K562 (cell line): ENCODE data around the gene OVCA2. TPM values are rescaled to one million over a fixed set of nuclear protein-coding genes. Genes with fewer than 3 reads are reported as not detected.

Experiments
- CXXC5 ChIP-seq: fragments of 250-450 bp; sonication (Bioruptor Pico); IDR thresholded peaks from 2 replicates; pipeline ENCODE4 v1.8.0; 2022; ENCODE audit warnings: inconsistent platforms, mild to moderate bottlenecking, moderate library complexity
- FOXO4 ChIP-seq: fragments of 450-650 bp; formaldehyde crosslinking; IDR thresholded peaks from 2 replicates; pipeline ENCODE4 v1.4.0; 2020; ENCODE audit warnings: mild to moderate bottlenecking, moderate library complexity
- NR2C2 ChIP-seq, 2 experiments: fragments of 200-800 bp in 1 of 2; sonication (Bioruptor generic) in 1 of 2; sonication (generic) in 1 of 2; formaldehyde crosslinking in 1 of 2; IDR thresholded peaks; 2 replicates each; pipeline versions ENCODE4 v1.6.1 to v1.8.0; 2016 to 2022; ENCODE audit warnings: mild to moderate bottlenecking in 1 of 2, missing compliant biosample characterization in 1 of 2, missing genetic modification characterization in 1 of 2, missing genetic modification reagents in 1 of 2
- PHF20 ChIP-seq: fragments of 450-650 bp; IDR thresholded peaks from 2 replicates; pipeline ENCODE4 v1.6.1; 2018; ENCODE audit not compliant: partially characterized antibody
- PML ChIP-seq: IDR thresholded peaks from 2 replicates; pipeline ENCODE4 v1.6.1; 2012; ENCODE audit warnings: low read length, inconsistent platforms
- RAD21 ChIP-seq, 2 experiments: fragments of 250-450 bp in 1 of 2; fragments of 450-650 bp in 1 of 2; sonication (Bioruptor Pico) in 1 of 2; formaldehyde crosslinking in 1 of 2; IDR thresholded peaks in 1 of 2; conservative IDR thresholded peaks in 1 of 2; 2 replicates each; pipeline versions ENCODE4 v1.4.0 to v1.8.0; 2020 to 2022; ENCODE audit warnings: mild to moderate bottlenecking in 2 of 2, moderate library complexity in 1 of 2
- RBBP5 ChIP-seq: fragments of 200-600 bp; sonication (generic); IDR thresholded peaks from 2 replicates; pipeline ENCODE4 v1.6.1; 2012; ENCODE audit warnings: borderline replicate concordance, mild to moderate bottlenecking, low read length, control low read depth, inconsistent platforms; ENCODE audit not compliant: insufficient read depth, poor library complexity, severe bottlenecking
- RFX7 ChIP-seq: fragments of 250-450 bp; sonication (Bioruptor Pico); IDR thresholded peaks from 2 replicates; pipeline ENCODE4 v1.5.1; 2021; ENCODE audit warnings: mild to moderate bottlenecking
- SRF ChIP-seq, 2 experiments: fragments of 250-450, 450-650 bp in 1 of 2; sonication (Bioruptor Pico) in 1 of 2; sonication (generic) in 1 of 2; formaldehyde crosslinking; IDR thresholded peaks; 2 replicates each; pipeline versions ENCODE4 v1.5.0 to v1.5.1; 2020 to 2022; ENCODE audit warnings: mild to moderate bottlenecking in 1 of 2, missing genetic modification reagents in 1 of 2
- ZC3H4 ChIP-seq: sonication (generic); formaldehyde crosslinking; IDR thresholded peaks from 2 replicates; pipeline ENCODE4 v1.9.0; 2021; ENCODE audit warnings: missing genetic modification reagents, borderline replicate concordance
- ZNF24 ChIP-seq: fragments of 450-650 bp; IDR thresholded peaks from 2 replicates; pipeline ENCODE4 v1.6.1; 2016
- polyA plus RNA-seq, 8 experiments: library from polyadenylated mRNA; depleted of rRNA in 4 of 8; stranded (reverse) in 5 of 8; unstranded in 3 of 8; fragments of >200 nt; fragmentation: Nextera tagmentation in 2 of 8; fragmentation: Illumina TruSeq in 1 of 8; extraction: Ambion mirVana in 2 of 8; extraction: Trizol in 1 of 8; gene quantifications; 2 replicates each; pipeline versions ENCODE4 v1.2.1 to v1.2.3, GENCODE V29; 2011 to 2014; ENCODE audit warnings: inconsistent platforms in 1 of 8, missing spikeins in 1 of 8
- total RNA-seq, 7 experiments: library from RNA; depleted of rRNA in 6 of 7; stranded (reverse); fragments of >200 nt in 6 of 7; fragmentation: Illumina TruSeq in 2 of 7; extraction: Trizol in 2 of 7; gene quantifications; 2 replicates each; pipeline versions ENCODE4 v1.2.1 to v1.2.3, GENCODE V29; 2011 to 2021; ENCODE audit warnings: low replicate concordance in 1 of 7
- TF ChIP-seq, protein P1 (sequence below): sonication (generic); formaldehyde crosslinking; IDR thresholded peaks from 2 replicates; pipeline ENCODE4 v1.8.0; 2022; ENCODE audit warnings: missing genetic modification reagents, mild to moderate bottlenecking, moderate library complexity, borderline replicate concordance
- TF ChIP-seq, protein P2 (sequence below), 3 experiments: fragments of 200-800 bp in 1 of 3; fragments of 250-450 bp in 1 of 3; fragments of 450-650 bp in 1 of 3; sonication (Bioruptor Pico) in 1 of 3; sonication (Bioruptor generic) in 1 of 3; formaldehyde crosslinking in 1 of 3; IDR thresholded peaks; 2 replicates each; pipeline versions ENCODE4 v1.6.1 to v1.8.0; 2016 to 2022; ENCODE audit warnings: mild to moderate bottlenecking in 2 of 3, missing genetic modification characterization in 2 of 3, missing compliant biosample characterization in 1 of 3, moderate library complexity in 1 of 3
- TF ChIP-seq, protein P3 (sequence below): sonication (generic); formaldehyde crosslinking; IDR thresholded peaks from 2 replicates; pipeline ENCODE4 v1.8.0; 2022; ENCODE audit warnings: mild to moderate bottlenecking, missing genetic modification reagents

The OVCA2 gene
- total and polyA plus RNA-seq, 9 of the 15 experiments (the other 6 are each of a cell fraction or from before 2014, with no cell fraction given) = 3.0 to 23.7 (median 14.1) TPM

DNA sequence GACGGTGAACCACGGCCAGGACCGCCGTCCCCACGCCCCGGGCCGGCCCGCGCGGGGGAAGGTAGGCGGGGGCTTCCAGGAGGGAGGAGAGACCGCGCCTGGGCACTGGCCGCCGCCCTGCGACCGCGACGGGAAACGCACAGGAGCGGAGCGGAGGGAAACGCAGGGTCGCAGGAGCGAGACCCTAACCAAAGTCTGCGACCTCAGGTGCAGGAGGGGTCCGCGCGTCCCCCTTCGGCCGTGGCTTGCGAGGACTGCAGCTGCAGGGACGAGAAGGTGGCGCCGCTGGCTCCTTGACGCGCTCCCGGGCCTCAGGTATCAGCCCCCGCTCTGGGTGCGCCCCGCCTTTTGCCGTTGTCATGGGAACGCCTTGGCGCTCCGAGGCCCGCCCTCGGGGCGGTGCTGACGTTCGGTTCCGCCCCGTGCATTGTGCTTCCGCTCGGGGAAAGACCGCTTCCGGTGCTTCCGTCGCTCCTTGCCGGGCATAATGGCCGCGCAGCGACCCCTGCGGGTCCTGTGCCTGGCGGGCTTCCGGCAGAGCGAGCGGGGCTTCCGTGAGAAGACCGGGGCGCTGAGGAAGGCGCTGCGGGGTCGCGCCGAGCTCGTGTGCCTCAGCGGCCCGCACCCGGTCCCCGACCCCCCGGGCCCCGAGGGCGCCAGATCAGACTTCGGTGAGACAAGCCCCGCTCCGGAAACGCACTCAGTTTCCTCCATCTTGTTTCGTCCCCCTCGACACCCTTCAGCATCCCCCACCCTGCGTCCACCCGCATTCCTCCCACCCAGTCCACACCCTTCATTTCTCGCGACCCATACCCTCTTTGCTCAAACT, at the start of gene OVCA2 (continued):
- TF ChIP-seq NR2C2 (CRISPR knock-in tag; IDR thresholded peaks at IDR 0.05) (peak; percentile 90), NR2C2 (tag; IDR thresholded peaks at IDR 0.05) (peak; percentile 97), CXXC5 (CRISPR knock-in tag) (peak; percentile 70), FOXO4 (no peak), PML (peak; percentile 59; the same call in 1 of the 2 replicates), ZNF24 (peak; percentile 15; the same call in 1 of the 2 replicates), SRF (CRISPR knock-in tag; IDR thresholded peaks at IDR 0.05) (peak in 1 of 2 experiments; percentile 59; a peak in 2 of 4 replicates), PHF20 (peak; percentile 51), RFX7 (no peak), RBBP5 (peak; percentile 82), ZC3H4 (CRISPR knock-in tag) (0 out of 2 replicates have a peak, but pooled peaks have one; percentile 41), RAD21 (CRISPR knock-in tag; conservative IDR thresholded peaks at IDR 0.05 in 1 of 2, IDR thresholded peaks at IDR 0.05 in 1 of 2) (peak in 1 of 2 experiments; percentile 43; a peak in 3 of 4 replicates)
- TF ChIP-seq, protein P1, sequence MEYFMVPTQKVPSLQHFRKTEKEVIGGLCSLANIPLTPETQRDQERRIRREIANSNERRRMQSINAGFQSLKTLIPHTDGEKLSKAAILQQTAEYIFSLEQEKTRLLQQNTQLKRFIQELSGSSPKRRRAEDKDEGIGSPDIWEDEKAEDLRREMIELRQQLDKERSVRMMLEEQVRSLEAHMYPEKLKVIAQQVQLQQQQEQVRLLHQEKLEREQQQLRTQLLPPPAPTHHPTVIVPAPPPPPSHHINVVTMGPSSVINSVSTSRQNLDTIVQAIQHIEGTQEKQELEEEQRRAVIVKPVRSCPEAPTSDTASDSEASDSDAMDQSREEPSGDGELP (CRISPR knock-in tag) = peak; percentile 73
- TF ChIP-seq, protein P2, sequence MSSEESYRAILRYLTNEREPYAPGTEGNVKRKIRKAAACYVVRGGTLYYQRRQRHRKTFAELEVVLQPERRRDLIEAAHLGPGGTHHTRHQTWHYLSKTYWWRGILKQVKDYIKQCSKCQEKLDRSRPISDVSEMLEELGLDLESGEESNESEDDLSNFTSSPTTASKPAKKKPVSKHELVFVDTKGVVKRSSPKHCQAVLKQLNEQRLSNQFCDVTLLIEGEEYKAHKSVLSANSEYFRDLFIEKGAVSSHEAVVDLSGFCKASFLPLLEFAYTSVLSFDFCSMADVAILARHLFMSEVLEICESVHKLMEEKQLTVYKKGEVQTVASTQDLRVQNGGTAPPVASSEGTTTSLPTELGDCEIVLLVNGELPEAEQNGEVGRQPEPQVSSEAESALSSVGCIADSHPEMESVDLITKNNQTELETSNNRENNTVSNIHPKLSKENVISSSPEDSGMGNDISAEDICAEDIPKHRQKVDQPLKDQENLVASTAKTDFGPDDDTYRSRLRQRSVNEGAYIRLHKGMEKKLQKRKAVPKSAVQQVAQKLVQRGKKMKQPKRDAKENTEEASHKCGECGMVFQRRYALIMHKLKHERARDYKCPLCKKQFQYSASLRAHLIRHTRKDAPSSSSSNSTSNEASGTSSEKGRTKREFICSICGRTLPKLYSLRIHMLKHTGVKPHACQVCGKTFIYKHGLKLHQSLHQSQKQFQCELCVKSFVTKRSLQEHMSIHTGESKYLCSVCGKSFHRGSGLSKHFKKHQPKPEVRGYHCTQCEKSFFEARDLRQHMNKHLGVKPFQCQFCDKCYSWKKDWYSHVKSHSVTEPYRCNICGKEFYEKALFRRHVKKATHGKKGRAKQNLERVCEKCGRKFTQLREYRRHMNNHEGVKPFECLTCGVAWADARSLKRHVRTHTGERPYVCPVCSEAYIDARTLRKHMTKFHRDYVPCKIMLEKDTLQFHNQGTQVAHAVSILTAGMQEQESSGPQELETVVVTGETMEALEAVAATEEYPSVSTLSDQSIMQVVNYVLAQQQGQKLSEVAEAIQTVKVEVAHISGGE (CRISPR knock-in tag; IDR thresholded peaks at IDR 0.05) = peak in 2 of 3 experiments; percentile 73 to 96; a peak in 5 of 6 replicates
- TF ChIP-seq, protein P3, sequence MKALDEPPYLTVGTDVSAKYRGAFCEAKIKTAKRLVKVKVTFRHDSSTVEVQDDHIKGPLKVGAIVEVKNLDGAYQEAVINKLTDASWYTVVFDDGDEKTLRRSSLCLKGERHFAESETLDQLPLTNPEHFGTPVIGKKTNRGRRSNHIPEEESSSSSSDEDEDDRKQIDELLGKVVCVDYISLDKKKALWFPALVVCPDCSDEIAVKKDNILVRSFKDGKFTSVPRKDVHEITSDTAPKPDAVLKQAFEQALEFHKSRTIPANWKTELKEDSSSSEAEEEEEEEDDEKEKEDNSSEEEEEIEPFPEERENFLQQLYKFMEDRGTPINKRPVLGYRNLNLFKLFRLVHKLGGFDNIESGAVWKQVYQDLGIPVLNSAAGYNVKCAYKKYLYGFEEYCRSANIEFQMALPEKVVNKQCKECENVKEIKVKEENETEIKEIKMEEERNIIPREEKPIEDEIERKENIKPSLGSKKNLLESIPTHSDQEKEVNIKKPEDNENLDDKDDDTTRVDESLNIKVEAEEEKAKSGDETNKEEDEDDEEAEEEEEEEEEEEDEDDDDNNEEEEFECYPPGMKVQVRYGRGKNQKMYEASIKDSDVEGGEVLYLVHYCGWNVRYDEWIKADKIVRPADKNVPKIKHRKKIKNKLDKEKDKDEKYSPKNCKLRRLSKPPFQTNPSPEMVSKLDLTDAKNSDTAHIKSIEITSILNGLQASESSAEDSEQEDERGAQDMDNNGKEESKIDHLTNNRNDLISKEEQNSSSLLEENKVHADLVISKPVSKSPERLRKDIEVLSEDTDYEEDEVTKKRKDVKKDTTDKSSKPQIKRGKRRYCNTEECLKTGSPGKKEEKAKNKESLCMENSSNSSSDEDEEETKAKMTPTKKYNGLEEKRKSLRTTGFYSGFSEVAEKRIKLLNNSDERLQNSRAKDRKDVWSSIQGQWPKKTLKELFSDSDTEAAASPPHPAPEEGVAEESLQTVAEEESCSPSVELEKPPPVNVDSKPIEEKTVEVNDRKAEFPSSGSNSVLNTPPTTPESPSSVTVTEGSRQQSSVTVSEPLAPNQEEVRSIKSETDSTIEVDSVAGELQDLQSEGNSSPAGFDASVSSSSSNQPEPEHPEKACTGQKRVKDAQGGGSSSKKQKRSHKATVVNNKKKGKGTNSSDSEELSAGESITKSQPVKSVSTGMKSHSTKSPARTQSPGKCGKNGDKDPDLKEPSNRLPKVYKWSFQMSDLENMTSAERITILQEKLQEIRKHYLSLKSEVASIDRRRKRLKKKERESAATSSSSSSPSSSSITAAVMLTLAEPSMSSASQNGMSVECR (CRISPR knock-in tag) = peak; percentile 62
